ENCODE results near the gene NFIC. TPM values are rescaled to one million over a fixed set of nuclear protein-coding genes. Genes with fewer than 3 reads are reported as not detected.
"Not testable (repeated sequence)": the region's sequence is repeated elsewhere in the genome, so short reads cannot be mapped to it uniquely, and the experiment has no call there.

The NFIC gene
- total RNA-seq, 1 donor from 2014 or later = 8.4 TPM

DNA sequence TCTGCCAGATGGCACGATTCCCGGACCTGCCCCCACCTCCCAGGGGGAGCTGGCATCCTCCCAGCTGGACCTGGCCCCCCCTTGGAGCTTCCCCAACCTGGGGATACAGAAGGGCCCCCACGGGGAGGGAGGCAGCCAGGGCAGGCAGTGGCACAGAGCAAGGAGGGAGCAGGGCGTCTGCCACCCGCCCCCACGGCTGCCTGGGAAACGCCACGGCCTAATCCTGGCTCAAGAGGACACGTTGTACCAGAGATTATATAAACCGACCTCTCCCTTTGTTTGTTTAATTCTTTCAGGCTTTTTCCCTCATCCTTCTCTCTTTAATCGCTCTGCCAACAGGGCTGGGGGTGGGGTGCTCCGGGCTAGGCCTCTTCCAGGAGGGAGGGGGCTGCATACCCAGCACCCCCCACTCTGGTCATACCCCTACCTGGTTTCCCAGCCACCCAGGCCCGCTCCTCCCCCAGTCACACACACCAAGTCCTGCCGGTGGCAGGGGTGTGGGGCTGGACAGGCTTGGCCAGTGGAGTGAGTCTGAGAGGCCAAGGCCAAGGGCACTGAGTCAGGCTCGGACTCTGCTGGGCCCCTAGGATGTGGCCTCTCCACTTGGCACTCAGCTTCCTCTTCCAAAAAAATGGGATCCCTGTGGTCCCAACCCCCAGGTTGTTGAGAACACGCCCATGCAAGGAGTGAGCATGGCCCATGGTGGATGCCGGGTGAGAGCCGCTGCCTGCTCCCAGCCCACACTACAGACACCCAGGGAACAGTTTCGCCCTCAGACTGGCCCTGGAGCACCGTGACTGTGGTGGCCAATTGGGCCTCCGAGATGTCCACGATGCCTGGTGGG is 29.5 kb upstream of the NFIC start:
- Histone ChIP-seq H3K9ac (ENCODE audit: low read depth in 1 of 3, low read length in 3 of 3) (peak overlapping the region; percentile 64 to 72 (median 69)), H3K4me3 (ENCODE audit: low read length in 3 of 3) (peak overlapping the region in 1 of 3 donors; percentile 22)

GRCh38 chr19:3338541-3339181 is 27.7 kb upstream of the NFIC start:
- Histone ChIP-seq H3K9me3 (ENCODE audit: control insufficient read depth in 3 of 3, low read length in 3 of 3) (no peaks in the 10 kb centered on the region), H3K4me1 (ENCODE audit: control insufficient read depth in 3 of 3, insufficient read depth in 3 of 3, low read length in 3 of 3) (peaks cover 26 to 41% (median 32%) of the 10 kb centered on the region in 3 donors), H3K27ac (ENCODE audit: low read depth, low read length) (no peak overlapping the region), H3K9ac (ENCODE audit: low read depth in 1 of 3, low read length in 3 of 3) (no peak overlapping the region), H3K36me3 (ENCODE audit: control insufficient read depth in 3 of 3, insufficient read depth in 3 of 3, low read length in 3 of 3) (no peaks in the 10 kb centered on the region), H3K4me3 (ENCODE audit: low read length in 3 of 3) (no peak overlapping the region), H3K27me3 (ENCODE audit: control insufficient read depth in 3 of 3, insufficient read depth in 3 of 3, low read length in 3 of 3) (no peaks in the 10 kb centered on the region)

More for the DNA sequence above, 29.5 kb upstream of the NFIC start:
- Histone ChIP-seq H3K4me1 (ENCODE audit: control insufficient read depth in 3 of 3, insufficient read depth in 3 of 3, low read length in 3 of 3) (peaks cover 26 to 37% (median 32%) of the 10 kb centered on the region in 3 donors), H3K27ac (ENCODE audit: low read depth, low read length) (peak overlapping the region; percentile 94), H3K9me3 (ENCODE audit: control insufficient read depth in 3 of 3, low read length in 3 of 3) (no peaks in the 10 kb centered on the region), H3K27me3 (ENCODE audit: control insufficient read depth in 3 of 3, insufficient read depth in 3 of 3, low read length in 3 of 3) (no peaks in the 10 kb centered on the region), H3K36me3 (ENCODE audit: control insufficient read depth in 3 of 3, insufficient read depth in 3 of 3, low read length in 3 of 3) (no peaks in the 10 kb centered on the region)

GRCh38 chr19:3340340-3340739 is 26.0 kb upstream of the NFIC start:
- Histone ChIP-seq H3K4me3 (ENCODE audit: low read length in 3 of 3) (no peak overlapping the region), H3K9ac (ENCODE audit: low read depth in 1 of 3, low read length in 3 of 3) (no peak overlapping the region), H3K4me1 (ENCODE audit: control insufficient read depth in 3 of 3, insufficient read depth in 3 of 3, low read length in 3 of 3) (peaks cover 28 to 40% (median 32%) of the 10 kb centered on the region in 3 donors), H3K36me3 (ENCODE audit: control insufficient read depth in 3 of 3, insufficient read depth in 3 of 3, low read length in 3 of 3) (no peaks in the 10 kb centered on the region), H3K27ac (ENCODE audit: low read depth, low read length) (no peak overlapping the region), H3K9me3 (ENCODE audit: control insufficient read depth in 3 of 3, low read length in 3 of 3) (no peaks in the 10 kb centered on the region), H3K27me3 (ENCODE audit: control insufficient read depth in 3 of 3, insufficient read depth in 3 of 3, low read length in 3 of 3) (no peaks in the 10 kb centered on the region)

- H3K4me1 ChIP-seq (ENCODE audit: control insufficient read depth in 3 of 3, insufficient read depth in 3 of 3, low read length in 3 of 3) = peaks cover 20 to 35% (median 26%) of the 10 kb centered on the region in 3 donors
- no peaks in the 10 kb centered on the region for H3K9me3 ChIP-seq (ENCODE audit: control insufficient read depth in 3 of 3, low read length in 3 of 3)
- no peak overlapping the region for H3K9ac ChIP-seq (ENCODE audit: low read depth in 1 of 3, low read length in 3 of 3)
- no peaks in the 10 kb centered on the region for H3K27me3 ChIP-seq (ENCODE audit: control insufficient read depth in 3 of 3, insufficient read depth in 3 of 3, low read length in 3 of 3)
- H3K27ac ChIP-seq (ENCODE audit: low read depth, low read length) = no peak overlapping the region
- no peaks in the 10 kb centered on the region for H3K36me3 ChIP-seq (ENCODE audit: control insufficient read depth in 3 of 3, insufficient read depth in 3 of 3, low read length in 3 of 3)
- H3K4me3 ChIP-seq (ENCODE audit: low read length in 3 of 3) = no peak overlapping the region
Measured at GRCh38 chr19:3342246-3342645, 24.1 kb upstream of the NFIC start.

DNA sequence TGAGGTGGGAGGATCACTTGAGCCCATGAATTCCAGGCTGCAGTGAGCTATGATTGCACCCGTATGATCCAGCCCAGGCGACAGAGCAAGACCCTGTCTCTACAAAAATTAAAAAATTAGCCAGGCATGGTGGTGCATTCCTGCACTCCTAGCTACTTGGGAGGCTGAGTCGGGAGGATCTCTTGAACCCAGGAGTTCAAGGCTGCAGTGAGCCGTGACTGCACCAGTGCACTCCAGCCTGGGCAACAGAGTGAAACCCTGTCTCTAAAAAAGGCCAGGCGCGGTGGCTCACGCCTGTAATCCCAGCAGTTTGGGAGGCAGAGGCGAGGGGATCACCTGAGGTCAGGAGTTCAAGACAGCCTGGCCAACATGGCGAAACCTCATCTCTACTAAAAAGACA is 23.4 kb upstream of the NFIC start:
- H3K36me3 ChIP-seq (ENCODE audit: control insufficient read depth in 3 of 3, insufficient read depth in 3 of 3, low read length in 3 of 3); H3K27me3 ChIP-seq (ENCODE audit: control insufficient read depth in 3 of 3, insufficient read depth in 3 of 3, low read length in 3 of 3); H3K9me3 ChIP-seq (ENCODE audit: control insufficient read depth in 3 of 3, low read length in 3 of 3); H3K4me3 ChIP-seq (ENCODE audit: low read length in 3 of 3); H3K9ac ChIP-seq (ENCODE audit: low read depth in 1 of 3, low read length in 3 of 3): not testable (repeated sequence)
- Histone ChIP-seq H3K27ac (ENCODE audit: low read depth, low read length) (peak overlapping the region; percentile 25), H3K4me1 (ENCODE audit: control insufficient read depth in 3 of 3, insufficient read depth in 3 of 3, low read length in 3 of 3) (peaks cover 16 to 31% (median 22%) of the 10 kb centered on the region in 3 donors)

- Histone ChIP-seq H3K4me3 (ENCODE audit: low read length in 3 of 3) (peak overlapping the region; percentile 51 to 65 (median 54)), H3K9me3 (ENCODE audit: control insufficient read depth in 3 of 3, low read length in 3 of 3) (no peaks in the 10 kb centered on the region), H3K27ac (ENCODE audit: low read depth, low read length) (no peak overlapping the region), H3K4me1 (ENCODE audit: control insufficient read depth in 3 of 3, insufficient read depth in 3 of 3, low read length in 3 of 3) (peaks cover 16 to 25% (median 20%) of the 10 kb centered on the region in 3 donors), H3K9ac (ENCODE audit: low read depth in 1 of 3, low read length in 3 of 3) (peak overlapping the region in 1 of 3 donors; percentile 66), H3K27me3 (ENCODE audit: control insufficient read depth in 3 of 3, insufficient read depth in 3 of 3, low read length in 3 of 3) (no peaks in the 10 kb centered on the region), H3K36me3 (ENCODE audit: control insufficient read depth in 3 of 3, insufficient read depth in 3 of 3, low read length in 3 of 3) (no peaks in the 10 kb centered on the region)
Measured at GRCh38 chr19:3343619-3344502, 22.5 kb upstream of the NFIC start.

DNA sequence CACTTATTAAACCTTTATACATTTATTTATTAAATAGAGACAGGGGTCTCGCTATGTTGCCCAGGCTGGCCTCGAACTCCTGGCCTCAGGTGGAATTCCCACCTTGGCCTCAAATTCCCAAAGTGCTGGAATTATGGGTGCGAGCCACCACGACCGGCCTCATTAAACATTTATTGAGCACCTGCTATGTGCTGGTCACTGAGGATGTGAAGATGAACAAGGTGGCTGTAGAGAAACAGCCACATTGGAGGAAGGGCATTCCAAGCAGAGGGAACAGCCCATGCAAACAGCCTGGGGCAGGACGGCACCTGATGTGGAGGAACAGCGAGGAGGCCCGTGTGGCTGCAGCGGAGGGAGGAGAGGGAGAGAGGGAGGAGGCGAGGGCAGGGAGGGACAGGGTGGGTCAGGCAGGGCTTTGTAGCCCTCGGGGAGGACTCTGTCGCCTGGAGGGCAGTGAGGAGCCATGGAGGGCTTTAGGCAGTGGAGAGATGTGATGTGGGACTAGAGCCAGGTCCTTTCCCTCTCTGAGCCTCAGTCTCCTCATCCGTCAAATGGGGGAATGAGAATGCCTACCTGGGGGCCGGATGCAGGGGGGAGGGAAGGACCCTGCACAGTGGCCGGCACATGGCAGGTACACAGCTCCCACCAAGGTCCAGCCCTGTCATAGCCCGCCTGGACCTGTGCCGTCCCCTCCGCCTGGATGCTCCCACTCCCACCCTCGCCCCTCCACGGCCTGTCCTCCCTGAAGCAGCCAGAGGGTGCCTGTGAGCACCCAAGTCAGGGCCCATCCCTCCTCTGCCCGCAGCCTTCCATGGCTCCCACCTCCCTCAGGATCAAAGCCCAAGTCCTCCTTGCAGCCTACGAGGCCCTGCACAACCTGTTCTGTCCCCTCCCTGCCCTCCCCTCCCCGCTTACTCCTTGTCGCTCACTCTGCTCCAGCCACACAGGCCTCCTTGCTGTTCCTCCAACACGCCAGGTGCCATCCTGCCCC is 21.5 kb upstream of the NFIC start:
- H3K9me3 ChIP-seq (ENCODE audit: control insufficient read depth in 3 of 3, low read length in 3 of 3) = no peaks in the 10 kb centered on the region
- no peak overlapping the region for H3K4me3 ChIP-seq (ENCODE audit: low read length in 3 of 3)
- H3K27me3 ChIP-seq (ENCODE audit: control insufficient read depth in 3 of 3, insufficient read depth in 3 of 3, low read length in 3 of 3) = no peaks in the 10 kb centered on the region
- no peaks in the 10 kb centered on the region for H3K36me3 ChIP-seq (ENCODE audit: control insufficient read depth in 3 of 3, insufficient read depth in 3 of 3, low read length in 3 of 3)
- no peak overlapping the region for H3K9ac ChIP-seq (ENCODE audit: low read depth in 1 of 3, low read length in 3 of 3)
- H3K4me1 ChIP-seq (ENCODE audit: control insufficient read depth in 3 of 3, insufficient read depth in 3 of 3, low read length in 3 of 3) = peaks cover 16 to 24% (median 20%) of the 10 kb centered on the region in 3 donors
- H3K27ac ChIP-seq (ENCODE audit: low read depth, low read length) = no peak overlapping the region

- no peaks in the 10 kb centered on the region for H3K27me3 ChIP-seq (ENCODE audit: control insufficient read depth in 3 of 3, insufficient read depth in 3 of 3, low read length in 3 of 3)
Measured at GRCh38 chr19:3345850-3346460, 20.4 kb upstream of the NFIC start.

More at GRCh38 chr19:3345850-3346460, 20.4 kb upstream of the NFIC start:
- peaks cover 16 to 29% (median 20%) of the 10 kb centered on the region in 3 donors for H3K4me1 ChIP-seq (ENCODE audit: control insufficient read depth in 3 of 3, insufficient read depth in 3 of 3, low read length in 3 of 3)
- peak overlapping the region; percentile 47 for H3K27ac ChIP-seq (ENCODE audit: low read depth, low read length)
- H3K4me3 ChIP-seq (ENCODE audit: low read length in 3 of 3) = peak overlapping the region in 1 of 3 donors; percentile 22
- H3K36me3 ChIP-seq (ENCODE audit: control insufficient read depth in 3 of 3, insufficient read depth in 3 of 3, low read length in 3 of 3) = no peaks in the 10 kb centered on the region
- H3K9me3 ChIP-seq (ENCODE audit: control insufficient read depth in 3 of 3, low read length in 3 of 3) = no peaks in the 10 kb centered on the region
- peak overlapping the region in 2 of 3 donors; percentile 59 to 64 for H3K9ac ChIP-seq (ENCODE audit: low read depth in 1 of 3, low read length in 3 of 3)
